Neural cell (in vitro differentiated cells): ENCODE measurements around the gene OGFOD2.

ENCODE experiments used
- EP300 ChIP-seq: fragments of 450-650 bp; conservative IDR thresholded peaks from 2 replicates; pipeline ENCODE4 v1.6.1; 2014; ENCODE audit warnings: antibody characterized with exemption, mild to moderate bottlenecking, moderate library complexity; ENCODE audit not compliant: poor library complexity, severe bottlenecking
- EZH2 ChIP-seq: fragments of 200-600, 300-800 bp; shearing (Covaris generic), sonication (generic); IDR thresholded peaks from 2 replicates; pipeline ENCODE4 v1.6.1; 2014; ENCODE audit warnings: antibody characterized with exemption, low read length, borderline replicate concordance, mild to moderate bottlenecking; ENCODE audit not compliant: insufficient read depth, poor library complexity, severe bottlenecking
- POLR2AphosphoS5 ChIP-seq: IDR thresholded peaks from 2 replicates; pipeline ENCODE4 v1.6.1; 2012
- TF ChIP-seq, protein P1 (sequence below): fragments of 450-650 bp; IDR thresholded peaks from 2 replicates; pipeline ENCODE4 v1.5.1; 2014; ENCODE audit warnings: antibody characterized with exemption, mild to moderate bottlenecking, moderate library complexity; ENCODE audit not compliant: poor library complexity, severe bottlenecking

DNA sequence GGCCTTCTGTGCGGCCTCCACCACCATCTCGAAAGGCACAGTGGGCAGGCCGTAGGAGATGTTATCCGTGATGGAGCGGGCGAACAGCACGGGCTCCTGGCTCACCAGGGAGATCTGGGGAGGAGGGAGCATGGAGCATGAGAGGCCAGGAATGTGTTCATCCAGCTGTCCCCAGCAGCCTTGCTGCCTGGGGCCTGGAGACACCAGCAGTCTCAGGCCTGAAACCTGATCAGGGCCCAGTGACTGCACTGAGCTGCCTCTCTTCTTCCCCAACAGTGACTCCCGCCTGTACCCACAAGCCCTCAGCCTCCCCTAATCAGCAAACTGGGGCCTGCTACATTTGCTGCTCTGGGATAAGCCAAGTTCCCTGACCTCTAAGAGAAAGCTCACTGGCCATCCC, 39.7 kb upstream of the OGFOD2 start:
- TF ChIP-seq, protein P1, sequence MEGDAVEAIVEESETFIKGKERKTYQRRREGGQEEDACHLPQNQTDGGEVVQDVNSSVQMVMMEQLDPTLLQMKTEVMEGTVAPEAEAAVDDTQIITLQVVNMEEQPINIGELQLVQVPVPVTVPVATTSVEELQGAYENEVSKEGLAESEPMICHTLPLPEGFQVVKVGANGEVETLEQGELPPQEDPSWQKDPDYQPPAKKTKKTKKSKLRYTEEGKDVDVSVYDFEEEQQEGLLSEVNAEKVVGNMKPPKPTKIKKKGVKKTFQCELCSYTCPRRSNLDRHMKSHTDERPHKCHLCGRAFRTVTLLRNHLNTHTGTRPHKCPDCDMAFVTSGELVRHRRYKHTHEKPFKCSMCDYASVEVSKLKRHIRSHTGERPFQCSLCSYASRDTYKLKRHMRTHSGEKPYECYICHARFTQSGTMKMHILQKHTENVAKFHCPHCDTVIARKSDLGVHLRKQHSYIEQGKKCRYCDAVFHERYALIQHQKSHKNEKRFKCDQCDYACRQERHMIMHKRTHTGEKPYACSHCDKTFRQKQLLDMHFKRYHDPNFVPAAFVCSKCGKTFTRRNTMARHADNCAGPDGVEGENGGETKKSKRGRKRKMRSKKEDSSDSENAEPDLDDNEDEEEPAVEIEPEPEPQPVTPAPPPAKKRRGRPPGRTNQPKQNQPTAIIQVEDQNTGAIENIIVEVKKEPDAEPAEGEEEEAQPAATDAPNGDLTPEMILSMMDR: no peak
- TF ChIP-seq EZH2: no peak
- TF ChIP-seq EP300: no peak
- no peak for TF ChIP-seq POLR2AphosphoS5
